B cell (primary cell): ENCODE data around the gene LRCH1.

Experiments used
- CTCF ChIP-seq: fragments of 200-600 bp; IDR thresholded peaks from one replicate; pipeline ENCODE4 v1.8.0; 2022; ENCODE audit warnings: antibody characterized with exemption, mild to moderate bottlenecking
- EZH2 ChIP-seq: IDR thresholded peaks from 2 replicates; pipeline ENCODE4 v1.6.1; 2012; ENCODE audit warnings: borderline replicate concordance, low read depth, mild to moderate bottlenecking, moderate library complexity, low read length; ENCODE audit not compliant: insufficient read depth, poor library complexity, severe bottlenecking

GRCh38 chr13:46660857-46661256 lies 107.9 kb downstream of the LRCH1 start:
- TF ChIP-seq CTCF (no peak), EZH2 (no peak)
